GM11168 (cell line): ENCODE measurements around the gene RANBP9.

Source experiments
- in situ Hi-C: fragments of 300-500 bp; cut with MboI; formaldehyde crosslinking; loops from one replicate; pipeline ENCODE4 v1.12.0; 2022; ENCODE audit warnings: low sequenced_read_pairs; ENCODE audit not compliant: unreplicated experiment

Gene RANBP9

GRCh38 chr6:13574149-13574570, 137.5 kb downstream of the RANBP9 start:
- in situ Hi-C loops, result no loop called here

GRCh38 chr6:13573669-13574110, 137.9 kb downstream of the RANBP9 start:
- in situ Hi-C loops, result no loop called here

- in situ Hi-C loops, result no loop called here
Observed at GRCh38 chr6:13572951-13573654, 138.5 kb downstream of the RANBP9 start.

- in situ Hi-C loops, result no loop called here
Observed at GRCh38 chr6:13572240-13572639, 139.4 kb downstream of the RANBP9 start.
